LNCaP clone FGC (cell line): ENCODE measurements around the gene DIAPH2.

Experiments
- DNase-seq: peaks from one replicate; pipeline ENCODE4 v3.0.0-alpha.2; 2011; ENCODE audit warnings: low read depth
- H3K4me3 ChIP-seq: 2 replicates; pipeline ENCODE4 v1.5.1; 2011; ENCODE audit warnings: mild to moderate bottlenecking, low read depth, low read length, control low read depth
- CTCF ChIP-seq: IDR thresholded peaks from 2 replicates; pipeline ENCODE4 v1.5.1; 2012; ENCODE audit warnings: mild to moderate bottlenecking; ENCODE audit not compliant: control insufficient read depth, insufficient read depth; ENCODE audit errors: extremely low read depth

Gene DIAPH2

GRCh38 chrX:96687776-96688175, 3.1 kb downstream of the DIAPH2 start:
- no peak overlapping the region for H3K4me3 ChIP-seq
- TF ChIP-seq CTCF: no peak
- no peak for DNase-seq

GRCh38 chrX:96688789-96689188, 4.1 kb downstream of the DIAPH2 start:
- no peak overlapping the region for H3K4me3 ChIP-seq
- TF ChIP-seq CTCF: no peak
- DNase-seq: no peak

GRCh38 chrX:96689991-96690390, 5.3 kb downstream of the DIAPH2 start:
- no peak for TF ChIP-seq CTCF
- DNase-seq: no peak
- H3K4me3 ChIP-seq: no peak overlapping the region

- TF ChIP-seq CTCF: no peak
- DNase-seq: no peak
- no peak overlapping the region for H3K4me3 ChIP-seq
These were observed 7.8 kb downstream of the DIAPH2 start for GRCh38 chrX:96692454-96692853.

GRCh38 chrX:96692890-96693289, 8.2 kb downstream of the DIAPH2 start:
- TF ChIP-seq CTCF: no peak
- H3K4me3 ChIP-seq: no peak overlapping the region
- no peak for DNase-seq

GRCh38 chrX:96693407-96693806, 8.8 kb downstream of the DIAPH2 start:
- no peak for DNase-seq
- TF ChIP-seq CTCF: no peak
- no peak overlapping the region for H3K4me3 ChIP-seq

- TF ChIP-seq CTCF: no peak
- H3K4me3 ChIP-seq: no peak overlapping the region
- DNase-seq: no peak
These were observed 11.8 kb downstream of the DIAPH2 start for GRCh38 chrX:96696462-96696861.
